HL-60/S4 (cell line): Measurements from ENCODE around the gene UBE2N.

ENCODE experiments used
- in situ Hi-C: fragments of 300-500 bp; cut with MboI; formaldehyde crosslinking; loops from 2 replicates; pipeline ENCODE4 v1.14.3; 2022; ENCODE audit warnings: low sequenced_read_pairs

UBE2N gene

GRCh38 chr12:93363841-93364297, 77.9 kb downstream of the UBE2N start:
- in situ Hi-C loops = no loop called here

DNA sequence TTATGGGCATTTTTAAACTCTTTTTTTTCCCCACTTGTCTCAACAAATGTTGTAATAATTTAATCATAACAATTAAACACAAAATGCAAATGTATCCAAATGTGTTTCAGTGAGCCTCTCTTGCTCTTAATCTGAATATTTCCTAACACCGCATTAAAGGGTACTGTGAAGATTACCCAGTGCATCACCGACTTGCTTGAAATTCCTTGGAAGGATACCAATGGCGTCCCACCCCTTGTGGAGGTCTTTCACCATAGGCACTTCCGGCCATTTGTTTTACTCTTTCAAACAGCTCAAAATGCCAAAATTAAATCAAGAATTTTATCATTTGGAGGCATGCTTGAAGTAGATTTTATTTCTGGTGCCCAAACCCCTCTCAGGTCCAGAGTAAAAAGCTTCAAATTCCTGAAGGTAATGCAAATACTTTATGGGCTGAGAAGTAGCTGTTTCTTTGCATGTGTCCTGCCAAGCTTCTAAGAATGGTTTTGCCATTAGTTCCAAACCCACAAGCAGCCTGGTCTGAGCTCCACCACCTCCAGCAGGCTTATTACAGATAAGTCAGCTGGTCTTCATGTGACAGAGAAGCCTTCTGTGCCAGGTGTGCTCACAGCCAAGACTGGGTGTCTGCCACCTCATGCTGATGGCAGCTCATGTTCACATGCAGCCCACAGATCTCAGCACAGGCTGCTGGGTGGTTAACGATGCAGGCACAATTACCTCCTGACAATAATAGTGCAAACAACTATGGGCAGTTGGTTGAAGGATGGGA, 80.4 kb downstream of the UBE2N start:
- in situ Hi-C loops = no loop called here

- in situ Hi-C loops = no loop called here
Observed at GRCh38 chr12:93360688-93361087, 81.1 kb downstream of the UBE2N start.

- in situ Hi-C loops = no loop called here
Observed at GRCh38 chr12:93358821-93359220, 82.9 kb downstream of the UBE2N start.

DNA sequence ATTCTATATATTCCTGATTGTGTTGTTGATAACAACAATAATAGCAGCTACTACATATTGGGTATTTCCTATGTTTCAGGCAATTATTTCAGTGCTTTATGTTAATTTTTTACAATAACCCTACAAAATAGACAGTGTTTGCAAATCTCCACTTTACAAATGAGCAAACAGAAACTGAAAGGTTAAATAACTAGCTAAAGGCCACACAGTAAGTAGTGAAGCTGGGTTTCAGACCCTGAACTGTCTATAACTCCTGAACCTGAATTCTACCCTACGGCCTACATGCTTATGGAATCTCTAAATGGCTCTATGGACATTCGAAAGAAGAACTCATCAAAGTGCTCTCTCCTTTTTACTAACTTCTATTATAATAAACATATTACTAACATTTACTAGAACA, 83.7 kb downstream of the UBE2N start:
- in situ Hi-C loops = no loop called here

GRCh38 chr12:93356214-93356613, 85.5 kb downstream of the UBE2N start:
- in situ Hi-C loops = no loop called here
